ENCODE data around the gene GPR158.
"Not testable (repeated sequence)": the region's sequence is repeated elsewhere in the genome, so short reads cannot be mapped to it uniquely, and the experiment has no call there.

Gene GPR158

GRCh38 chr10:25174461-25175230, at the start of gene GPR158:
GPR158 (plus strand) TSS chr10:25175001; CDS start chr10:25175421, 420 bp downstream.
- peak; percentile 83 to 94 (median 92) for DNase-seq

- DNase-seq = peak in 2 of 3 experiments; percentile 4 to 28
Measured at GRCh38 chr10:25125201-25125611, 49.6 kb upstream of the GPR158 start.

- no peak for DNase-seq
Measured at GRCh38 chr10:25129592-25129991, 45.2 kb upstream of the GPR158 start.

DNA sequence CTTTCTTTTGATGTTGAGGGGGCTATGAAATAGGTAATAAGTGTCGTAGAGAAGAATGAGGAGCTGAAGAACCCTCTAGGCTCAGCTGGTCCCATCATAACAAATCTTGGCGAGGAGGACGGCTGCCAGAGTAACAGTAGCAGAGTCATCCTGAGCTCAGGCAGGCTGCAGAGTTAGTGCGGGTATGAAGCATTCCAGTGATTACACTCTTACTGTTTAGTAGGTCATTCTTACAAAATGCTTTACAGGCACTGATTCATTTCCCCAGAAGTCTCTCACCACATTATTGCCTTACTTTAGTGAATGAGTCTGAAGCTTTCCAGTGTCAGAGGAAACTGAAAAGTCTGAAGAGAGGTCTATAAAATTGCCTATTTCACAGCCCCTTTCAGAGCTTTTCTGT, 43.9 kb upstream of the GPR158 start:
- DNase-seq = no peak

- DNase-seq = no peak
Measured at GRCh38 chr10:25142116-25142864, 32.5 kb upstream of the GPR158 start.

DNA sequence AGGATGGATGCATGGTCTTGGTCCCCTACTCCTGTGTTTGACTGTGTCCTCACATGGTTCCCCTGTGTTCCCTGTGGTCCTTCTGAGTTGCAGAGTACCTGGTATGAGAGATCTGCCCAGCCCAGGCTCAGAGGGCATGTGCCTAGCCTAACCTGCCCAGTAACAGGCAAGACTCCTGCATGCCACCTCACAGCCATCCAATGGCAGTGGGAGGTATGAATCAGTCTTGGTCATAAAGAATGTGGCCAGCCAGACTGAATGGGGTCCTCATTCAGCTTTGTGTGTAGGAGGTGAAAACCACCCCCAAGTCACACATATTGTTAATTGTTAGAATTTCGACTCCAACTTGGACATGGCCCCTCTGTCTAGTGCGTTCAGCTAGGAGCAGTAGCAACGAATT, 17.2 kb upstream of the GPR158 start:
- no peak for DNase-seq

- DNase-seq = no peak
Measured at GRCh38 chr10:25159591-25159990, 15.2 kb upstream of the GPR158 start.

- no peak for DNase-seq
Measured at GRCh38 chr10:25162391-25162790, 12.4 kb upstream of the GPR158 start.

- not testable (repeated sequence) for DNase-seq
Measured at GRCh38 chr10:25163464-25163863, 11.3 kb upstream of the GPR158 start.

DNA sequence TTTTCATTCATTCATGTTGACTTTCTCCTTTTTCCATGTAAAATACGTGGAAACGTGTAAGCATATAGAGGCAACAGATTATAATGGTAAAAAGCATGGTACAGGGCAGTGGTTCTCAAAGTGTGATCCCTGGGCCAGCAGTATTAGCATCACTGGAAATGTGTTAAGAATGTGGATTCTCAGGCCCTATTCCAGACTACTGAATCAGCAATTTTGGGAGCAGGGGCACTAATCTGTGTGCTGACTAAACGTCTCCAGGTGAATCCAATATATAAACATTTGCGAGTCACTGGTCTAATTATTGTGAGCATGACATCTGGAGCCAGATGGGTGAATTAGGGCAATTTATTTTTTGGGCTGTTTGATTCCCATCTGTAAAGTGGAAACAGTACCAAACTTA, 5.1 kb upstream of the GPR158 start:
- DNase-seq = peak in 1 of 3 experiments; percentile 2

GRCh38 chr10:25170627-25171026, 4.2 kb upstream of the GPR158 start:
- no peak for DNase-seq

DNA sequence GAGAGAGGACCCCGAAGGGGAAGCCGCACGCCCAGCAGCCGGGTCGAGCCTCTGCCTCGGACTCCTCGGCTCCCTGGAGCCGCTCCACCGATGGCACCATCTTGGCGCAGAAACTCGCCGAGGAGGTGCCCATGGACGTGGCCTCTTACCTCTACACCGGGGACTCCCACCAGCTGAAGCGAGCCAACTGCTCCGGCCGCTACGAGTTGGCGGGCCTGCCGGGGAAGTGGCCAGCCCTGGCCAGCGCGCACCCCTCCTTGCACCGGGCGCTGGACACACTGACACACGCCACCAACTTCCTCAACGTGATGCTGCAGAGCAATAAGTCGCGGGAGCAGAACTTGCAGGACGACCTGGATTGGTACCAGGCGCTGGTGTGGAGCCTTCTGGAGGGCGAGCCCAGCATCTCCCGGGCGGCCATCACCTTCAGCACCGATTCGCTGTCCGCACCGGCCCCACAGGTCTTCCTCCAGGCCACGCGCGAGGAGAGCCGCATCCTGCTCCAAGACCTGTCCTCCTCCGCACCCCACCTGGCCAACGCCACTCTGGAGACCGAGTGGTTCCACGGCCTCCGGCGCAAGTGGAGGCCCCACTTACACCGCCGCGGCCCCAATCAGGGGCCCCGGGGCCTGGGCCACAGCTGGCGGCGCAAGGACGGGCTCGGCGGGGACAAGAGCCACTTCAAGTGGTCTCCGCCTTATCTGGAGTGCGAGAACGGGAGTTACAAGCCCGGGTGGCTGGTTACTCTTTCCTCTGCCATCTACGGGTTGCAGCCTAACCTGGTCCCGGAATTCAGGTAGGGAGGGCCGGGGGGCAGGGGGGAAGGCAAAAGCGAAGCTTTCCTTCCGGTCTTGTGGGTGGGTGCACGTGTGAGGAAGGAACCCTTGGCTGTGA, 973 bp downstream of the GPR158 start:
- DNase-seq = peak; percentile 35 to 68 (median 53)

GRCh38 chr10:25176421-25176968, 1.7 kb downstream of the GPR158 start:
- DNase-seq = peak; percentile 27 to 65 (median 46)

DNA sequence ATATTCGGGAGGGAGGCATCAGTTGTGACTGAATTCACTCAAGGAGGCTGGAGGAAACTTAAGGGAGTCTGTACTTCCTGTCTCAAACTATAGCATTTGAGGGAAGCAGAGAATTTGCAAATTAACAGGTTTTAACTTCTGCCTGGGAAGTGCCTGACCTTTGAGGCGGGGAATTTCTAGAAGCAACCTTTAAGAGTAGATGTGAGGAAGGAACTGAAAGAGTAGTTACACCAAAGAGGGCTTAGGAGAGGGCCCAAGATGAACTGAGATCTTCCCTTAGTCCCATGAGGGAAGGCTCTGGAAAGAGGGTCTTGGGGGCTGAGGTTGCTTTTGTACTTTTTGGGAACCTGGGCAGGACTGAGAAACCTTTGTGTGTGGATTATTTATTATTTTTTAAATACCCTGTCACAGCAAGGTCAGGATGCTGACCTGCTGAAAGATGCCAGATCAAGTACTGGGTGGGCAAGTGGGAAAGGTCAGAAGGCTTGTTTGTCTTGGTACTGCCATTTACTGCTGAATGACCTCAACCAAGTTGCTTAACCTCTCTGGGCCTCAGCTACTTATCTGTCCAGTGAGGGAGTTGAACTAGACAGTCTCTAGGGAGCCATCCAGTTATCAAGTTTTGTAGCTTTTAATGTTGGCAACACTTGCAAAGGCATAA, 2.4 kb downstream of the GPR158 start:
- no peak for DNase-seq

- DNase-seq = no peak
Measured at GRCh38 chr10:25177754-25178135, 2.9 kb downstream of the GPR158 start.

DNA sequence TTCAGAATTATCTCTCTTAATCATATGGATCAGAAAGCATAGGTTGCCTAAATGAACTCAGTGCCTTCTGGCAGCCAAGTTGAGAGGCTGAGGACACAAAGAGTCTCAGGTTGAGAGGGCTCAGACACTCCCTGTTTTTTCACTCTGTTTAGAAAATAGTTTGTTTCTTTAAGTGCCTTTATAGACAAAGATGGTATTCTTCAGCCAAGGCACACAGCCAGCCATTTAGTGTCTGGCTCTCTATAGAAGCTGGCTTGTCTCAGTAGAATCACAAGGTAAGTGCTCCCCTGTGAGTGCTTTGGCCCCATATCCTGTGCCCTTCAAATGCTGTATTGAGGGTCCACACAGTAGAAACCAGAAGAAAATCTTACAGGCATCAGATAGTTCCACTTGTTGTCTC, 3.6 kb downstream of the GPR158 start:
- DNase-seq = no peak

GRCh38 chr10:25180801-25181200, 6.0 kb downstream of the GPR158 start:
- no peak for DNase-seq

DNA sequence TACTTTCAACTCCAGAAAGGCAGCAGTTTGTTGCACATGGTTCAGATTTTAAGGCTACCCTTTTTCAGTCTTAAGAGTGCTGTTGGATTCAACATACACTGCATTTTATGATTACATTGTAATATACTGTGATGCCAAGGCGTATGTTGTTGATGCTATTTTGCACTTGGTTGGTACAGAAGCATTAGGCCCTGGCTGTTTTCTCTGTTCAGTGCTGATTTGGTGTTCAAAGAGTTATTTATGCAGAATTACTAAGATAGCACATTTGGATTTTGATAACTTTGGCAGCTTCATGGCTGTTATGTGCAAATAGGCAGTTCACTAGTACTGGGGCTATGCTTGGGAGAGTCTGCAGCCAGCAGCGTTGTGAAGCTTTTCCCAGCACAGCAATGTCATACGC, 7.8 kb downstream of the GPR158 start:
- no peak for DNase-seq

DNA sequence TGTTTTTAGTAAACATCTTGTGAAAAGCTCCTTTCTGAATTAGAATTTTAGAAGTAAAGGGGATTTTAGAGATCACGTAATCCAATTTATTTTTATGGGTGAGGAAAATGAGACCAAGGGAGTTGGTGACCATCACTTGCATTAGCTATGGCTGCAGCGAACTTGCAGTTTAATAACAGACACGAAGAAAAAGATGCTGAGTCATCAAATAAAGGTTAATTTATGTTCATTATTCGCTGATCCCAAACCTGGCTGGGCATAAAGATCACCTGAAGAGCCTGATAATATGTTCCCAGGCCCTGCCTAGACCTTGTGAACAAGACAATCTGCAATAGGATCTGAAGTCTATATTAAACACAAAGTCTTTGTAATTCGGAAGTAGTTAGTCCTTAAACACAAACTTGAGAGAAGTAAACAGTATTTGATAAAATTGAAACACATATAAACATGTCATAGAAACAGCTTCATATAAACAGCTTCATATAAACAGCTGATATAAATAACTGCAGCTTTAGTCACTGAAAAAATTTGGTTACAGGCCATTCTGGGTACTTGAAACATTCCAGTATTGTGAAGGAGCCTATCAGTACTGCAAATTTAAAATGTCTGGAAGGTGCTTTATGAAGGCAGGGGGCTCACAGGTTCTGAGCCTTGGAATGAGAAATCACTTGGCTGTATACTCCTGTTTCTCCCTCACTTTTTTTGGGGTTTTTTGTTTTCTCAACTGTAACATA, 16.5 kb downstream of the GPR158 start:
- no peak for DNase-seq

- no peak for DNase-seq
Measured at GRCh38 chr10:25198151-25198550, 23.4 kb downstream of the GPR158 start.

GRCh38 chr10:25206693-25207414, 32.1 kb downstream of the GPR158 start:
- no peak for DNase-seq

Data from NCI-H1417 (cell line).